IMR-90 (cell line): ENCODE measurements around the gene VPS37C. TPM values are rescaled to one million over a fixed set of nuclear protein-coding genes. Genes with fewer than 3 reads are reported as not detected.

ENCODE experiments used
- ATAC-seq: fragments of 200-7000 bp; cut with Tn5 transposase; 2 replicates; pipeline ENCODE4 v1.9.1; 2020; ENCODE audit warnings: low read depth, mild to moderate bottlenecking, moderate library complexity
- BruUV-seq: library from RNA; stranded (reverse); fragments of 400-500 nt; replicated peaks from 2 replicates; lab custom pipeline; 2021; lab: Mats Ljungman, UMichigan
- CTCF ChIA-PET: fragments of 300-600 bp; formaldehyde crosslinking; extraction: SDS; loops from one replicate; lab custom pipeline; 2021; ENCODE audit warnings: antibody characterized with exemption; lab: Yijun Ruan, JAX
- POLR2A ChIA-PET: fragments of 300-600 bp; sonication (Branson Sonifier 250); formaldehyde crosslinking; loops from one replicate; lab custom pipeline; 2022; ENCODE audit warnings: antibody characterized with exemption; ENCODE audit not compliant: unreplicated experiment; lab: Charles Lee
- DNase-seq: peaks from one replicate; pipeline ENCODE4 v3.0.0; 2013
- H2AFZ ChIP-seq: replicated peaks from 2 replicates; pipeline ENCODE3; 2013; ENCODE audit warnings: low read length, mild to moderate bottlenecking; ENCODE audit not compliant: poor library complexity
- H2AK5ac ChIP-seq: 2 replicates; pipeline ENCODE4 v1.6.1; 2013; ENCODE audit warnings: low read depth, low read length, inconsistent platforms
- H2AK9ac ChIP-seq: replicated peaks from 2 replicates; pipeline ENCODE3; 2013; ENCODE audit warnings: mild to moderate bottlenecking, low read depth, low read length, moderate library complexity; ENCODE audit not compliant: poor library complexity
- H2BK120ac ChIP-seq: 2 replicates; pipeline ENCODE4 v1.6.1; 2013; ENCODE audit warnings: low read depth, low read length, inconsistent platforms
- H2BK15ac ChIP-seq: 3 replicates; pipeline ENCODE4 v1.6.1; 2013; ENCODE audit warnings: low read depth, low read length, inconsistent platforms
- H2BK20ac ChIP-seq: 2 replicates; pipeline ENCODE4 v1.6.1; 2013; ENCODE audit warnings: low read depth, mild to moderate bottlenecking, inconsistent platforms, low read length, moderate library complexity
- H2BK5ac ChIP-seq: 2 replicates; pipeline ENCODE4 v1.6.1; 2013; ENCODE audit warnings: mild to moderate bottlenecking, low read depth, low read length, inconsistent platforms; ENCODE audit not compliant: poor library complexity, severe bottlenecking
- H3K14ac ChIP-seq: replicated peaks from 2 replicates; pipeline ENCODE4 v1.6.1; 2013; ENCODE audit warnings: low read depth, low read length, inconsistent platforms
- H3K18ac ChIP-seq: 2 replicates; pipeline ENCODE4 v1.6.1; 2013; ENCODE audit warnings: low read depth, low read length, control low read depth
- H3K23ac ChIP-seq: 2 replicates; pipeline ENCODE4 v1.6.1; 2013; ENCODE audit warnings: low read depth, low read length, inconsistent platforms
- H3K27ac ChIP-seq: 2 replicates; pipeline ENCODE4 v1.5.1; 2013; ENCODE audit warnings: mild to moderate bottlenecking, control low read depth, low read length; ENCODE audit not compliant: insufficient read depth
- H3K27me3 ChIP-seq: 2 replicates; pipeline ENCODE4 v1.6.1; 2013; ENCODE audit warnings: low read length; ENCODE audit not compliant: control insufficient read depth, insufficient read depth
- H3K36me3 ChIP-seq: 2 replicates; pipeline ENCODE4 v1.6.1; 2013; ENCODE audit warnings: low read length, mixed read lengths; ENCODE audit not compliant: control insufficient read depth, insufficient read depth
- H3K4ac ChIP-seq: 2 replicates; pipeline ENCODE4 v1.6.1; 2013; ENCODE audit warnings: low read depth, low read length, inconsistent platforms
- H3K4me1 ChIP-seq: 2 replicates; pipeline ENCODE4 v1.6.1; 2013; ENCODE audit warnings: low read length, mixed read lengths; ENCODE audit not compliant: control insufficient read depth, insufficient read depth
- H3K4me2 ChIP-seq: 2 replicates; pipeline ENCODE4 v1.6.1; 2013; ENCODE audit warnings: low read depth, mild to moderate bottlenecking, control low read depth, low read length, moderate library complexity
- H3K4me3 ChIP-seq: 2 replicates; pipeline ENCODE4 v1.5.1; 2013; ENCODE audit warnings: low read depth, mild to moderate bottlenecking, control low read depth, low read length, moderate library complexity; ENCODE audit not compliant: insufficient read depth
- H3K56ac ChIP-seq: 2 replicates; pipeline ENCODE4 v1.6.1; 2013; ENCODE audit warnings: low read length, inconsistent platforms; ENCODE audit not compliant: insufficient read depth; ENCODE audit errors: extremely low read depth
- H3K79me1 ChIP-seq, 2 experiments: 2 replicates each; pipeline ENCODE4 v1.6.1; 2013; ENCODE audit warnings: low read length in 2 of 2, inconsistent platforms in 1 of 2, low read depth in 1 of 2
- H3K9ac ChIP-seq: 2 replicates; pipeline ENCODE4 v1.6.1; 2013; ENCODE audit warnings: low read depth, low read length, control low read depth
- H3K9me1 ChIP-seq: 2 replicates; pipeline ENCODE4 v1.6.1; 2013; ENCODE audit warnings: low read length, inconsistent platforms; ENCODE audit not compliant: insufficient read depth
- H3K9me3 ChIP-seq: 2 replicates; pipeline ENCODE4 v1.6.1; 2013; ENCODE audit warnings: low read length; ENCODE audit not compliant: control insufficient read depth, insufficient read depth
- H4K20me1 ChIP-seq: 2 replicates; pipeline ENCODE4 v1.6.1; 2013; ENCODE audit warnings: low read length, inconsistent platforms; ENCODE audit not compliant: insufficient read depth
- H4K5ac ChIP-seq: 2 replicates; pipeline ENCODE4 v1.6.1; 2013; ENCODE audit warnings: mild to moderate bottlenecking, low read depth, low read length, control low read depth
- H4K8ac ChIP-seq, 2 experiments: 2 replicates each; pipeline ENCODE4 v1.6.1; 2013; ENCODE audit warnings: low read depth in 2 of 2, low read length in 2 of 2, control low read depth in 1 of 2, inconsistent platforms in 1 of 2
- H4K91ac ChIP-seq: 2 replicates; pipeline ENCODE4 v1.6.1; 2013; ENCODE audit warnings: low read depth, low read length, inconsistent platforms; ENCODE audit not compliant: insufficient read depth
- CEBPB ChIP-seq: IDR thresholded peaks from 2 replicates; pipeline ENCODE4 v1.6.1; 2012; ENCODE audit warnings: low read depth, low read length, improper control_type of control experiment
- MXI1 ChIP-seq: IDR thresholded peaks from 2 replicates; pipeline ENCODE4 v1.6.1; 2012; ENCODE audit warnings: low read depth, mild to moderate bottlenecking, low read length, moderate library complexity, borderline replicate concordance
- USF2 ChIP-seq: fragments of 150-350 bp; IDR thresholded peaks from 2 replicates; pipeline ENCODE4 v1.6.1; 2017; ENCODE audit warnings: mild to moderate bottlenecking, antibody characterized with exemption, low read length, low read depth
- WGBS, 2 experiments: methylation state at CpG; one replicate each; pipeline versions ENCODE4 v1.1.5 to v1.1.7; 2013; ENCODE audit warnings: missing lambda C conversion rate in 2 of 2; ENCODE audit not compliant: insufficient read length in 1 of 2; ENCODE audit errors: extremely low coverage in 2 of 2; 5-methylcytosine and 5-hydroxymethylcytosine counted together
- dilution Hi-C: fragments of 300-500 bp; cut with HindIII; formaldehyde crosslinking; loops from one replicate; pipeline ENCODE4 v1.14.3; 2018; ENCODE audit warnings: low sequenced_read_pairs; ENCODE audit not compliant: unreplicated experiment
- in situ Hi-C: fragments of 300-500 bp; cut with MboI; formaldehyde crosslinking; loops from 3 replicates; pipeline ENCODE4 v1.14.3; 2019; ENCODE audit warnings: low sequenced_read_pairs, inconsistent platforms, mixed read lengths
- intact Hi-C: fragments of 100-400 bp; cut with micrococcal nuclease; formaldehyde crosslinking; loops from 2 replicates; pipeline ENCODE4 v1.10.0; 2022
- polyA plus RNA-seq, 3 experiments: library from polyadenylated mRNA; depleted of rRNA; stranded (reverse); fragments of >200 nt; gene quantifications; 2 replicates each; pipeline ENCODE4 v1.2.3, GENCODE V29; 2012; ENCODE audit warnings: low replicate concordance in 1 of 3
- total RNA-seq: library from RNA; depleted of rRNA; stranded (reverse); fragments of >200 nt; gene quantifications from 2 replicates; pipeline ENCODE4 v1.2.3, GENCODE V29; 2012
- TF ChIP-seq, protein P1 (sequence below): fragments of 150-350 bp; IDR thresholded peaks from 2 replicates; pipeline ENCODE4 v1.6.1; 2016; ENCODE audit warnings: low read depth, mild to moderate bottlenecking, low read length, moderate library complexity, borderline replicate concordance

Gene VPS37C
- total and polyA plus RNA-seq, 2 of the 4 experiments (the other 2 are of a cell fraction), result 3.2 to 13.2 TPM

GRCh38 chr11:61133145-61133544 lies 28.1 kb downstream of the VPS37C start:
- Histone ChIP-seq H3K9me3 (no peaks in the 10 kb centered on the region), H2AK5ac (no peak overlapping the region), H3K4me2 (no peak overlapping the region), H3K14ac (no peak overlapping the region), H3K4me1 (peaks cover 10% of the 10 kb centered on the region), H2BK120ac (no peak overlapping the region), H3K9me1 (peaks cover 8% of the 10 kb centered on the region; the same call in 1 of the 2 replicates), H3K27ac (no peak overlapping the region), H3K4me3 (no peak overlapping the region), H3K36me3 (peaks cover 21% of the 10 kb centered on the region), H2AK9ac (no peak overlapping the region), H4K20me1 (peaks cover 53% of the 10 kb centered on the region), H3K4ac (no peak overlapping the region), H4K91ac (no peak overlapping the region), H3K9ac (no peak overlapping the region), H4K5ac (no peak overlapping the region), H2BK5ac (no peak overlapping the region), H2AFZ (no peak overlapping the region), H3K56ac (no peak overlapping the region), H2BK20ac (no peak overlapping the region), H2BK15ac (no peak overlapping the region), H3K18ac (no peak overlapping the region), H3K27me3 (no peaks in the 10 kb centered on the region), H4K8ac (no peak overlapping the region), H3K23ac (no peak overlapping the region), H3K79me1 (peaks cover 7 to 39% of the 10 kb centered on the region in 2 experiments; a peak in 2 of 4 replicates)
- 80% methylated on average over 1 of the region's 7 CpGs; no CpG with 5 or more reads in 1 of the 2 experiments for WGBS, 2 experiments
- dilution Hi-C loops, result no loop called here
- ChIA-PET CTCF (no interaction called here), POLR2A (no interaction called here)
- ATAC-seq (no peak), DNase-seq (no peak)
- intact Hi-C loops, result no loop called here
- in situ Hi-C loops, result no loop called here
- BruUV-seq, result no TSS peak
- TF ChIP-seq CEBPB (no peak), USF2 (no peak), MXI1 (no peak)
- TF ChIP-seq, protein P1, sequence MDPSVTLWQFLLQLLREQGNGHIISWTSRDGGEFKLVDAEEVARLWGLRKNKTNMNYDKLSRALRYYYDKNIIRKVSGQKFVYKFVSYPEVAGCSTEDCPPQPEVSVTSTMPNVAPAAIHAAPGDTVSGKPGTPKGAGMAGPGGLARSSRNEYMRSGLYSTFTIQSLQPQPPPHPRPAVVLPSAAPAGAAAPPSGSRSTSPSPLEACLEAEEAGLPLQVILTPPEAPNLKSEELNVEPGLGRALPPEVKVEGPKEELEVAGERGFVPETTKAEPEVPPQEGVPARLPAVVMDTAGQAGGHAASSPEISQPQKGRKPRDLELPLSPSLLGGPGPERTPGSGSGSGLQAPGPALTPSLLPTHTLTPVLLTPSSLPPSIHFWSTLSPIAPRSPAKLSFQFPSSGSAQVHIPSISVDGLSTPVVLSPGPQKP, result no peak
